Subcutaneous abdominal adipose tissue (tissue), 5 donors: Measurements from ENCODE around the gene OR52E4.

Experiments
- H3K27ac ChIP-seq: one replicate; pipeline ENCODE4 v1.7.0; 2013; ENCODE audit warnings: low read depth, mild to moderate bottlenecking, inconsistent platforms, low read length, moderate library complexity
- H3K27me3 ChIP-seq, 5 donors: one replicate each; pipeline ENCODE4 v1.7.0; 2013; ENCODE audit warnings: low read length in 5 of 5, inconsistent platforms in 1 of 5; ENCODE audit not compliant: control insufficient read depth in 5 of 5, insufficient read depth in 4 of 5
- H3K36me3 ChIP-seq, 5 donors: one replicate each; pipeline ENCODE4 v1.7.0; 2013; ENCODE audit warnings: low read length in 5 of 5; ENCODE audit not compliant: control insufficient read depth in 5 of 5, insufficient read depth in 5 of 5
- H3K4me1 ChIP-seq, 5 donors: one replicate each; pipeline ENCODE4 v1.7.0; 2013; ENCODE audit warnings: low read length in 5 of 5, mild to moderate bottlenecking in 3 of 5, moderate library complexity in 1 of 5; ENCODE audit not compliant: control insufficient read depth in 5 of 5, insufficient read depth in 5 of 5
- H3K4me3 ChIP-seq, 5 donors: one replicate each; pipeline ENCODE4 v1.7.0; 2013; ENCODE audit warnings: low read length in 5 of 5, low read depth in 1 of 5
- H3K9ac ChIP-seq, 5 donors: one replicate each; pipeline ENCODE4 v1.7.0; 2013; ENCODE audit warnings: low read length in 5 of 5, mild to moderate bottlenecking in 4 of 5, moderate library complexity in 3 of 5
- H3K9me3 ChIP-seq, 5 donors: one replicate each; pipeline ENCODE4 v1.7.0; 2013; ENCODE audit warnings: low read length in 5 of 5; ENCODE audit not compliant: control insufficient read depth in 5 of 5
- donor health status: healthy.
- donor health status: healthy.
- donor health status: healthy.
- donor health status: healthy.
- donor health status: healthy.

OR52E4 gene

GRCh38 chr11:5880329-5880728, at the start of gene OR52E4:
TSS of gene OR52E4 (plus strand) at chr11:5880629. CDS start at chr11:5884293, 3,664 bp downstream.
- Histone ChIP-seq H3K4me1 (peaks cover 0 to 4% (median 0%) of the 10 kb centered on the region in 5 donors), H3K9ac (no peak within 1 kb of the TSS), H3K9me3 (no peaks in the 10 kb centered on the region), H3K36me3 (no peaks in the 10 kb centered on the region), H3K27ac (no peak within 1 kb of the TSS), H3K27me3 (no peaks in the 10 kb centered on the region), H3K4me3 (no peak within 1 kb of the TSS)

DNA sequence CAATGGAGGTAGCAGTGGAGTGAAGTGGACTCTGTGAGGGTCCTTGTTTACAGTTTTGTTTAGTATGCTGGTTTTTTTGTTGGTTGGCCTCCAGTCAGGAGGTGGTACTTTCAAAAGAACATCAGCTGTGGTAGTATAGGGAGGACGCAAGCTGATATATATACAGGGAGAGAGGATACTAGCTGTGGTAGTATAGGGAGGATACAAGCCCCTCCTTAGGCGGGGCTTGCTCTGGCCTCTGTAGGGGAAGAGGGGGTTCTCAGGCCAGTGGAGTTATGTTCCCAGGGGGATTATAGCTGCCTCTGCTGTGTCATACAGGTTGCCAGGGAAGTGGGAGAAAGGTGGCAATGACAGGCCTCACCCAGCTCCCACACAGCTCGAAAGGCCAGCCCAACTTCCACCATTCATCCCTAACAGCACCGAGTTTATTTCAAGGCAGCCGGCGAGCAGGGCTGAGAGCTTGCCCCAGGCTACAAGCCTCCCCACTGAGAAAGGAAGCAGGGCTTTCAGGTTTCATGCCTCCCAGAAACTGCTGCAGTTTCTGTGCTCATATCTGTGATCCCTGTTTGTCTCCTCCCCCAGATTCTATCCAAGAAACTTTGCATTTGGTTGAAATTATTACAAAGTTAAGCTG, 49.1 kb upstream of the OR52E4 start:
- no peaks in the 10 kb centered on the region for H3K27me3 ChIP-seq
- H3K9ac ChIP-seq = no peak overlapping the region
- H3K4me3 ChIP-seq = no peak overlapping the region
- H3K4me1 ChIP-seq = peaks cover 0 to 11% (median 0%) of the 10 kb centered on the region in 5 donors
- no peaks in the 10 kb centered on the region for H3K36me3 ChIP-seq
- H3K9me3 ChIP-seq = no peaks in the 10 kb centered on the region
- peak overlapping the region; percentile 48 for H3K27ac ChIP-seq

DNA sequence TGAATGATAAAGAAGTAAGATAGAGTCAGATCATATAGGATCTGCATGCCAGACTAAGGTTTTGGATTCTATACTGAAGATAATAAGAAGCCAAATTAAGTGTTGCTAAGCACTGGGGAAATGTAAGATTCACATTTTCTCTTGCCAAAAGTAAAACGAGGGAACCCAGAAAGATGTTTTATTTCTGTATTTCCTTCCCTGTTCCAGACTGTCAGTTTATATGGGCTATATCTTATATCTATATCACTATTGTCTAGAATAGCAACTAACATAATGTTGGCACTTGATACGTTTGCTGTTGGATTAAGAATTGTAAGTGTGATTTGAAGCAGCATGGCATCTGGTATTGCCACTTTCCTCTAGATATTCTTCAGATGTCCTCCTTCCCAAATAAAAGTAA, 47.0 kb upstream of the OR52E4 start:
- H3K4me3 ChIP-seq = no peak overlapping the region
- H3K27me3 ChIP-seq = no peaks in the 10 kb centered on the region
- H3K4me1 ChIP-seq = peaks cover 0 to 11% (median 0%) of the 10 kb centered on the region in 5 donors

GRCh38 chr11:5837695-5838094, 42.7 kb upstream of the OR52E4 start:
- H3K4me1 ChIP-seq = no peaks in the 10 kb centered on the region
- no peak overlapping the region for H3K4me3 ChIP-seq
- H3K27me3 ChIP-seq = no peaks in the 10 kb centered on the region

More for the DNA sequence above, 47.0 kb upstream of the OR52E4 start:
- no peak overlapping the region for H3K27ac ChIP-seq
- no peak overlapping the region for H3K9ac ChIP-seq
- no peaks in the 10 kb centered on the region for H3K36me3 ChIP-seq
- H3K9me3 ChIP-seq = no peaks in the 10 kb centered on the region

DNA sequence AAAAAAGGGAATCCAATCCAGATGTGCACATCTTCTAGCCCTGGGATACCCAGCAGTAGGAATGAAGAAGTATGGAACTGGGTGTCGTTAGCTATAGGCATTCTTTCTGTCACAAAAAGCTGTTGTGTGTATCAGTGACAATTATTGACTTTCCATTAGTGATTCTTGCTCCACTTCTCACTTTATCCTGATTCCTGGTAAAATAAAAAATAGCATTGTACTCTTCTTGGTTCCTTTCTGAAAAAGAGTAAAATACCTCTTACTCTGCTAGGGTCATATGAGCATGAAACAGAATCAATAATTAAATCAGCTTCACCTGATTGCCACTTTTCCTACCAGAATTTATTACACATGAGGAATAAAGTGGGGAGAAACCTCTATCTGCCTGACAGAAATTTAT, 38.6 kb upstream of the OR52E4 start, which contains the start of gene OR52E6:
Gene OR52E6 (minus strand): TSS at position 101 of the 400 bp plus-strand sequence. CDS start 0 bp downstream, at position 101.
- no peaks in the 10 kb centered on the region for H3K9me3 ChIP-seq
- no peak within 1 kb of the TSS for H3K27ac ChIP-seq
- H3K9ac ChIP-seq = no peak within 1 kb of the TSS
- no peaks in the 10 kb centered on the region for H3K4me1 ChIP-seq
- H3K27me3 ChIP-seq = no peaks in the 10 kb centered on the region
- no peaks in the 10 kb centered on the region for H3K36me3 ChIP-seq
- H3K4me3 ChIP-seq = no peak within 1 kb of the TSS

More at GRCh38 chr11:5837695-5838094, 42.7 kb upstream of the OR52E4 start:
- no peak overlapping the region for H3K27ac ChIP-seq
- no peaks in the 10 kb centered on the region for H3K9me3 ChIP-seq
- H3K36me3 ChIP-seq = no peaks in the 10 kb centered on the region
- no peak overlapping the region for H3K9ac ChIP-seq

GRCh38 chr11:5846701-5847100, 33.7 kb upstream of the OR52E4 start:
- H3K4me3 ChIP-seq = no peak overlapping the region
- no peaks in the 10 kb centered on the region for H3K9me3 ChIP-seq
- H3K27me3 ChIP-seq = no peaks in the 10 kb centered on the region
- no peak overlapping the region for H3K9ac ChIP-seq
- H3K27ac ChIP-seq = no peak overlapping the region
- H3K4me1 ChIP-seq = no peaks in the 10 kb centered on the region
- no peaks in the 10 kb centered on the region for H3K36me3 ChIP-seq

- H3K4me3 ChIP-seq = no peak overlapping the region
- no peaks in the 10 kb centered on the region for H3K27me3 ChIP-seq
- no peak overlapping the region for H3K27ac ChIP-seq
- H3K36me3 ChIP-seq = no peaks in the 10 kb centered on the region
- H3K9ac ChIP-seq = no peak overlapping the region
- no peaks in the 10 kb centered on the region for H3K4me1 ChIP-seq
- H3K9me3 ChIP-seq = no peaks in the 10 kb centered on the region
These were observed 32.7 kb upstream of the OR52E4 start for GRCh38 chr11:5847711-5848110.

- Histone ChIP-seq H3K27me3 (no peaks in the 10 kb centered on the region), H3K4me3 (no peak overlapping the region), H3K36me3 (no peaks in the 10 kb centered on the region), H3K27ac (no peak overlapping the region), H3K9me3 (no peaks in the 10 kb centered on the region), H3K4me1 (no peaks in the 10 kb centered on the region), H3K9ac (no peak overlapping the region)
These were observed 29.4 kb upstream of the OR52E4 start for GRCh38 chr11:5851002-5851401.

DNA sequence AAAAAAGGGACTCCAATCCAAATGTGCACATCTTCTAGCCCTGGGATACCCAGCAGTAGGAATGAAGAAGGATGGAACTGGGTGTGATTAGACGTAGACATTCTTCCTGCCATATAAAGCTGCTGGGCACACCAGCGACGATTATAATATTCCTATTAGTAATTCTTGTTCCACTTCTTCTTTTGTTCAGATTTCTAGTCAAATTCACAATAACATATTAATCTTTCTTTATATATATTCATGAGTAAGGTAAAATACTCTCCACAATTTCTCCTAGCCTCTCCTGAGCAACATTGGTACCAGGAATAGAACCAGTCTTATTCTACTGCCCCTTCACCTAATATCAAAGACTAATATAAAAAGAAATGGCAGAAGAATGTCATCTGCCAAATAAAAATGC, 22.8 kb upstream of the OR52E4 start, which contains the start of gene OR52E8:
Gene OR52E8 (minus strand): TSS at position 101 of the 400 bp plus-strand sequence. CDS start 0 bp downstream, at position 101.
- H3K4me1 ChIP-seq = no peaks in the 10 kb centered on the region
- H3K9ac ChIP-seq = no peak within 1 kb of the TSS
- no peaks in the 10 kb centered on the region for H3K9me3 ChIP-seq
- H3K27ac ChIP-seq = no peak within 1 kb of the TSS
- no peaks in the 10 kb centered on the region for H3K27me3 ChIP-seq
- no peak within 1 kb of the TSS for H3K4me3 ChIP-seq
- H3K36me3 ChIP-seq = no peaks in the 10 kb centered on the region

DNA sequence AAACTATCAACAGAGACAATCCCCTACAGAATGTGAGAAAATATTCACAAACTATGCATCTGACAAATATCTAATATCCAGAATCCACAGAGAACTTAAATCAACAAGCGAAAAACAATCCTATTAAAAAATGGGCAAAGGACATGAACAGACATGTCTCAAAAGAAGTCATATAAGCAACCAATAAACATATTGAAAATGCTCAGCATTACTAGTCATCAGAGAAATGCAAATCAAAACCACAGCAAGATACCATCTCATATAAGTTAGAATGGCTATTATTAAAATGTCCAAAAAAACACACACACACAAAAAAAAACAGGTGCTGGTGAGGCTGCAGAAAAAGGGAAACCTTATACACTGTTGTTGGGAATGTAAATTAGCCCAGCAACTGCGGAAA, 14.6 kb upstream of the OR52E4 start:
- Histone ChIP-seq H3K9ac (no peak overlapping the region), H3K4me3 (no peak overlapping the region), H3K4me1 (no peaks in the 10 kb centered on the region), H3K36me3 (no peaks in the 10 kb centered on the region), H3K27me3 (no peaks in the 10 kb centered on the region), H3K27ac (no peak overlapping the region), H3K9me3 (peaks cover 0 to 3% (median 0%) of the 10 kb centered on the region in 5 donors)
